Measurements from ENCODE around the gene RUBCN. TPM values are rescaled to one million over a fixed set of nuclear protein-coding genes. Genes with fewer than 3 reads are reported as not detected.

RUBCN gene
- total RNA-seq, 4 donors from 2014 or later: 63.6 to 168 (median 102) TPM

DNA sequence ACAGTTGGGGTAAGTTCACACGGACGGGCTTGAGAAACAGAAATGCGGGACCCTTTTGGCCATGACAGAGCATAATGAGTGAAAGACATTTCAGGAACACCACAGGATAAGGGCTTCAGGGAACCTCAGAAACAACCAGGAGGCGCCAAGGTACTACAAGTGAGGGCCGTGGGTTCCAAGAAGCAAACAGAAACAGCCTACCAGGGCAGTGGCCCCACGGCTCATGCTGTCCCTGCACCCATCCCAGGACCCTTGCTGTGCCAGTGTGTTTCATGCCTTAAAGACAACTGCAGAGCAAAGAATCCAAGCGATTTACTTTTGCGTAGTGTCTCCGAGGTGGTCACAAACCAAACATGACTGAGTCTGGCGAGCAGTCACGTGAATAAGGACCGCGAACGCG lies 54.0 kb downstream of the RUBCN start:
- Histone ChIP-seq H3K36me3 (peaks cover 5 to 85% (median 20%) of the 10 kb centered on the region in 3 donors), H3K9me3 (no peaks in the 10 kb centered on the region), H3K27me3 (no peaks in the 10 kb centered on the region), H3K4me1 (no peaks in the 10 kb centered on the region), H3K4me3 (no peak overlapping the region), H3K27ac (no peak overlapping the region)
- no peak for TF ChIP-seq POLR2A (IDR thresholded peaks at IDR 0.05)
- TF ChIP-seq EP300 (IDR thresholded peaks at IDR 0.05): no peak
- TF ChIP-seq, protein P1, sequence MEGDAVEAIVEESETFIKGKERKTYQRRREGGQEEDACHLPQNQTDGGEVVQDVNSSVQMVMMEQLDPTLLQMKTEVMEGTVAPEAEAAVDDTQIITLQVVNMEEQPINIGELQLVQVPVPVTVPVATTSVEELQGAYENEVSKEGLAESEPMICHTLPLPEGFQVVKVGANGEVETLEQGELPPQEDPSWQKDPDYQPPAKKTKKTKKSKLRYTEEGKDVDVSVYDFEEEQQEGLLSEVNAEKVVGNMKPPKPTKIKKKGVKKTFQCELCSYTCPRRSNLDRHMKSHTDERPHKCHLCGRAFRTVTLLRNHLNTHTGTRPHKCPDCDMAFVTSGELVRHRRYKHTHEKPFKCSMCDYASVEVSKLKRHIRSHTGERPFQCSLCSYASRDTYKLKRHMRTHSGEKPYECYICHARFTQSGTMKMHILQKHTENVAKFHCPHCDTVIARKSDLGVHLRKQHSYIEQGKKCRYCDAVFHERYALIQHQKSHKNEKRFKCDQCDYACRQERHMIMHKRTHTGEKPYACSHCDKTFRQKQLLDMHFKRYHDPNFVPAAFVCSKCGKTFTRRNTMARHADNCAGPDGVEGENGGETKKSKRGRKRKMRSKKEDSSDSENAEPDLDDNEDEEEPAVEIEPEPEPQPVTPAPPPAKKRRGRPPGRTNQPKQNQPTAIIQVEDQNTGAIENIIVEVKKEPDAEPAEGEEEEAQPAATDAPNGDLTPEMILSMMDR (IDR thresholded peaks at IDR 0.05): no peak
- WGBS, 2 donors: 92 to 93% methylated on average over 15 of the region's 15 CpGs
- DNase-seq (ENCODE audit: low spot score in 2 of 2): no peak

DNA sequence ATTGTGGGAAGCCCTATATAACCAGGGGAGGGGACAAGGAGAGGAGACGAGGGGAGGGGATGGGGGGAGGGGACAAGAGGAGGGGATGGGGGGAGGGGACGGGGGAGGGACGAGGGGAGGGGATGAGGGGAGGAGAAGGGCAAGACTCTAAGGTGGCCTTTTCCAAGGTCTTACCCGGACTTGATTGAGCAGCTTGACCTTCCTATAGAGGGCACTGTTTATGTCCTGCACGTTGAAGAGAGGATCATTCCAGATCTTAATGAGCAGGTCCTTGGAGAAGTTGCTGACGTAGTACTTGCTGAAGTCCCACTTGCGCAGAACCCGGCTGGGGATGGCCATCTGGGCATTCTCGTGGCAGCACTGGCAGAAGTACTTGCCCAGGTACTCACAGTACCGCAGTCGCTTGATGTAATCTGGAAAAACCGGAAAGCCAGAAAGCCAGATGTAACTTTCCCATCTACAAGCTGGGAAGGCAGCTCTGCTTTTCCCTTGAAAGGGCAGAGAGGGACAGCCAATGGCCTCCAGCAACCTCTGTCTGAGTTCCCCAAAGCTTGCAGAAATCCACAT lies 55.7 kb downstream of the RUBCN start:
- Histone ChIP-seq H3K4me3 (no peak overlapping the region), H3K27ac (no peak overlapping the region), H3K9me3 (no peaks in the 10 kb centered on the region), H3K27me3 (no peaks in the 10 kb centered on the region), H3K36me3 (peaks cover 5 to 85% (median 20%) of the 10 kb centered on the region in 3 donors), H3K4me1 (peaks cover 0 to 6% (median 0%) of the 10 kb centered on the region in 4 donors)
- 82 to 83% methylated on average over 12 of the region's 12 CpGs for WGBS, 2 donors
- DNase-seq (ENCODE audit: low spot score in 2 of 2): no peak
- TF ChIP-seq POLR2A (IDR thresholded peaks at IDR 0.05) (no peak), EP300 (IDR thresholded peaks at IDR 0.05) (no peak)
- TF ChIP-seq, protein P1 (IDR thresholded peaks at IDR 0.05): no peak

DNA sequence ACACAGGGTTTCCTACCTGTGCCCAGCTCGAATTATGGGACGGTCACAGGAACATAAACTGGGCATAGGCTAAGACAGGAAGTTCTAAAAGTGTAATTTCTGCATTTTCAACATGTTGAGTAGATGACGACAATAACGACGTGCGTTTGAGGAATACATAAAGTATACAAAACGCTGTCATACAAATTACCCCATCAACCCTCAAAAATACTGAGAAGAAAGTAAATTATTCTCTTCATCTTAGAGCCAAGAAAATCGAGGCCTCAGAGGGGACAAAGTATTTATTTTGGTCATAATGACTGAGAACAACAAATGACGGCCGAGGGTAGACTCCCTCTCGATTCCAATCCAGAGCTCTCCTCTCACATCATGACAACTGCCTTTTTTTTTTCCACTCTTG lies 60.8 kb downstream of the RUBCN start:
- WGBS, 2 donors: 84 to 85% methylated on average over 11 of the region's 11 CpGs
- Histone ChIP-seq H3K9me3 (no peaks in the 10 kb centered on the region), H3K27ac (no peak overlapping the region), H3K4me1 (peaks cover 0 to 6% (median 0%) of the 10 kb centered on the region in 4 donors), H3K27me3 (no peaks in the 10 kb centered on the region), H3K36me3 (peaks cover 0 to 96% (median 8%) of the 10 kb centered on the region in 3 donors), H3K4me3 (no peak overlapping the region)
- no peak for TF ChIP-seq EP300 (IDR thresholded peaks at IDR 0.05)
- DNase-seq (ENCODE audit: low spot score in 2 of 2): no peak

DNA sequence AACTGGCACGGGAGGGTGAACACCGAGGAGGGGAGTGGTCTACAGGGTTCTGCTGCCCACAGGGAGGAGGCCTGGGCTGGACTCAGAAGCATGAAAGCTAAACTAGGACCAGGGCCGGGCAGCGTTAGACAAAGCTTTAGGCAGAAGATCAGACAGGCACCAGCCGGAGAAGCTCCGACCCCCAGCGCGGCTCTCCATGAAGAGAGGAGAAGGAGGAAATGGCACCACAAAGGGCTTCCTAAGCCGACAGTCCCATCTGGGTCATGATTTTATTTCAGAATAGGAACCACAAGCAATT lies 61.2 kb downstream of the RUBCN start:
- WGBS, 2 donors: 84 to 86% methylated on average over 9 of the region's 9 CpGs
- DNase-seq (ENCODE audit: low spot score in 2 of 2): no peak

DNA sequence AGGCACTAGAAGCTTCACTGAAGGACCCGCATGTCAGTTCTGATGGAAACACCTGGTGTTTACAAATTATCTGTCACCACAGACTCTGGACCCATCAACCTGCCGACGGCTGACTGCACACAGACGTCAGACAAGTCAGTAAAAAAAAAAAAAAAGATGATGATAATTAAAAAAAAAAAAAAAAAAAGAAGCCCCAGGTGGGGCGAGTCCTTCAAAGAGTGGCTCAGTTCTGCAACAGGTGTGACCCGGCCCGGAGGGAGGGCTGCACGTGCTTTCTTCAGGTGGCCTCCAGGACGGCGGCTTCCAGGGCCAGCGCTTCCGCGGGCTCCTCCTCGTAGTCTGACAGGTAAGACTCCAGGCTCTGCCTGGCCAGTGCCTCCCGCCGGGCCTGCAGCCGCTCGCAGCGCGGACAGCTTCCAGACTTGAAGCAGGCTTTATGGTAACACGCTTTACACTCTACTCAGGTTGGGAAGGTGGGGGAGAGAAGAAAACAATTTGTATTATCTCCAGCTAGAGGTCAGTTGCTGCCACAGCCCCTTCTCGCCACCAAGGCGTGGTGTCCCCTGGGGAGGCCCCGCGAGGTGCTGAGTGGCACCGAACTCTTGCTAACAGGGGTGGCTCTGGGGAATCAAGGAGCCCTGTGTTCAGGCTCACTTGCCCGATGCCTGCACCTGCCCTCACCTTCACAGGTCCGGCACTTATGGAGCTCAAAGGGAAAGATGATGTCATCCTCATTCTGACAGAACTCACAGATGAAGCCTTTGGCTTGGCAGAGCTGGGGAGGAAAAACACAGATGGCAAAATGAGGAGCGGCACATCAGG lies 61.8 kb downstream of the RUBCN start:
- Histone ChIP-seq H3K4me1 (peaks cover 0 to 6% (median 0%) of the 10 kb centered on the region in 4 donors), H3K4me3 (no peak overlapping the region), H3K27me3 (no peaks in the 10 kb centered on the region), H3K27ac (peak overlapping the region in 1 of 4 donors; percentile 38), H3K9me3 (no peaks in the 10 kb centered on the region), H3K36me3 (peaks cover 0 to 92% (median 8%) of the 10 kb centered on the region in 3 donors)
- no peak for DNase-seq (ENCODE audit: low spot score in 2 of 2)
- WGBS, 2 donors: 92 to 94% methylated on average over 29 of the region's 29 CpGs
- TF ChIP-seq POLR2A (IDR thresholded peaks at IDR 0.05): no peak
- TF ChIP-seq, protein P1 (IDR thresholded peaks at IDR 0.05): no peak
- TF ChIP-seq EP300 (IDR thresholded peaks at IDR 0.05): no peak

More for the DNA sequence above, 61.2 kb downstream of the RUBCN start:
- Histone ChIP-seq H3K9me3 (no peaks in the 10 kb centered on the region), H3K4me3 (no peak overlapping the region), H3K27ac (no peak overlapping the region), H3K36me3 (peaks cover 0 to 95% (median 8%) of the 10 kb centered on the region in 3 donors), H3K4me1 (peaks cover 0 to 6% (median 0%) of the 10 kb centered on the region in 4 donors), H3K27me3 (no peaks in the 10 kb centered on the region)
- TF ChIP-seq EP300 (IDR thresholded peaks at IDR 0.05): no peak
- TF ChIP-seq, protein P1 (IDR thresholded peaks at IDR 0.05): no peak

Measured in tibial nerve (tissue), 4 donors.